HG03108 (cell line): ENCODE results near the gene KCNE4.

Source experiments
- ATAC-seq: cut with Tn5 transposase; IDR thresholded peaks from one replicate; pipeline ENCODE4 v1.9.1; 2021; ENCODE audit warnings: moderate library complexity; ENCODE audit not compliant: unreplicated experiment

Gene KCNE4

GRCh38 chr2:223051693-223052289 lies at the start of gene KCNE4:
TSS of gene KCNE4 (plus strand) at chr2:223052190. CDS start at chr2:223052831, 641 bp downstream.
- no peak for ATAC-seq

- no peak for ATAC-seq
These were observed 48.8 kb upstream of the KCNE4 start for GRCh38 chr2:223003191-223003590.

- no peak for ATAC-seq
These were observed 46.5 kb upstream of the KCNE4 start for GRCh38 chr2:223005496-223005895.

DNA sequence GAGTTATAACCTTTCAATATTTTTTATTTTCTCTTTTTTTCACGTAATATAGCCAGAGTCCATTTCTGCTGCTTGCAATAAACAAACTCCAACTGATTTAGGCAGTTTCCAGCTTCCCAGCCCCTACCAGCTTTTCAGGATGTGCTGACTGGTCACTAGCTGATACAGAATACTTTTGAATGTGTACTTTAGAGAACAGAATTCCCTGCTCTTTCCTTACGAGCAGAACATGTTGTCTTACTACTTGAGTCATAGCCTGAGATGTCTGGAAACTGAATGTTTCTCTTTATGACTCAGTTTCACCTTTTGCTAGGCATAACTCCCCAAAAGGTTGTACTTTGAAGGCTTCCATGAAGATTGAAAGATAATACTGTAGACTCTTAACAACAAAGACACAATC lies 44.5 kb upstream of the KCNE4 start:
- ATAC-seq: no peak

- no peak for ATAC-seq
These were observed 43.8 kb upstream of the KCNE4 start for GRCh38 chr2:223008162-223008561.

GRCh38 chr2:223008956-223009355 lies 43.0 kb upstream of the KCNE4 start:
- no peak for ATAC-seq

DNA sequence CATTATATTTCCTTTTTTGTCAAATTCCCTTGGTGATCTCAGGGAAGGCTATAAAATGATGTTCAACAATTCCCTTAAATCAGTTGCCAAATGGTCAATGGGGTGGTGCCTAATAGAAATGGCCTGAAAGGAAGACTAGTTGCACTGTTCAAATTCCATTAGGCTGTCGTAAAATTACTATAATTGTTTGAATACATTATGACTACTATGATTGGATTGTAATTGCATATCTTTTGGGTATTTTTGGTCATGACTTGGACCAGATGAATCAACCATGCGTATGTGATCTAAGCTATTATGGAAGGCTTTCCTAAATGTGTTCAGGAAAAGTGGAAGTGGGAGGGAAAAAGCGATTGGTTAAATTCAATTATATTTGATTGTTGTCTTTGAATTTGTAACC lies 41.3 kb upstream of the KCNE4 start:
- ATAC-seq: no peak

GRCh38 chr2:223012291-223012690 lies 39.7 kb upstream of the KCNE4 start:
- ATAC-seq: no peak

DNA sequence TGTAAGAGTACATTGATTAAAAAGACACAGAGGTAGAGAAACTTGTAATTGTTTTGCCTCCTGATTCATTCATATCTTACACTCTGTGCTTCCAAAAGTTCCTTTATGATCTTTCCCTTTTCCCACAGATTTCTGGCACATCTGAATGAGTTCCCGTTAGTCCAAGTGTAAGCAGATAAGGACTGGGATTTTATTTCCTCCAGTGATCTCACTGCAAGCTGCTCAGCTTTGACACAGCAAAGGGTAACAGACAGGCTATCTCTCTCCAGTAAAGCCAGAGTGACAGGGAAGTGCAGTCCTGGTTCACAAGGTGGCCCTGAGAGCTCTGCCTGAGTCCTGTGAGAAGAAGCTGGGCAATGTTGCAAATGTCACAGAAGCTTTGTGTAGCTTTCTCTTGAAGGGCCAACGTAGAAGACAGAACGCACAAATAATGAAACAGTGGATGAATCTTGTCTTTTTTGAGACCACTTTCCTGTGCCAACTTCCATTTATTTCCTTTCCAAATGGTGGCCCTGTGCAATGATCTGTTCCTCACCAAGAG lies 32.5 kb upstream of the KCNE4 start:
- no peak for ATAC-seq

- no peak for ATAC-seq
These were observed 31.8 kb upstream of the KCNE4 start for GRCh38 chr2:223019987-223020717.

GRCh38 chr2:223020971-223021675 lies 30.9 kb upstream of the KCNE4 start:
- no peak for ATAC-seq

DNA sequence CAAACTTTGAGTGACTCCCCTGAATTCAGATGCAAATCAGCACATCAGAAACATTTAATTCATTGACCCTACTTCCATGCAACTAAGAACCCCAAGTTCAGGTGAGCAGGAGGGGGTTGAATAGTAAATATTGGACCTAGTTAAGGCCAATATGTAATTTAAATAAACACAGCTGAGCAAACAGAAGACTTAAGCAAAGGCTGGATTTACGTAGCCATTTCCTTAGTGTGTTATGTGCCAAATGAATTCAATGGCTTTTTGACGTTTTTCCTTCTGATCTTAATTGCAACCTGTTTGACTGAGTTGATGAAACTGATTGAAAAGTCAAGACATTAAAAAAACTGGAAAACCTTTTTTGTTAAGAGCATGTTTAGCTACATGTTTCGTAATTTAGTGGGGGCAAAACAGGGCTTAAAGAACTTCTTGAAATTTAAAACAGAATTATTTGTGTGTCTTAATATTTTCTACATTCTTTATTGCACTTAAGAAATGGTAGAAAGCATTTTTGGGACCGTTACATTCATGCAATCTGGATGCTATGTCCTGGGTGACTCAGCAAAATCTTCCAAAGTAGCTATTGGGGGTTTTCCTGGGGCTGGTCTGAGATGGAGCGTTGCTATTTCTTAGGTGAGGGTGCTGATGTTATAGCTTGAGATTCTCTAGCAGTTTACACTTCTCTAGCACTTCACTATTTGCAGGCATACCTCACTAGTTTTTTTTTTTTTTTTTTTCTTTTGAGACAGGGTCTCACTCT lies 25.5 kb upstream of the KCNE4 start:
- no peak for ATAC-seq

GRCh38 chr2:223027442-223027841 lies 24.5 kb upstream of the KCNE4 start:
- no peak for ATAC-seq

GRCh38 chr2:223029287-223029686 lies 22.7 kb upstream of the KCNE4 start:
- no peak for ATAC-seq

- ATAC-seq: no peak
These were observed 19.5 kb upstream of the KCNE4 start for GRCh38 chr2:223032187-223033142.

DNA sequence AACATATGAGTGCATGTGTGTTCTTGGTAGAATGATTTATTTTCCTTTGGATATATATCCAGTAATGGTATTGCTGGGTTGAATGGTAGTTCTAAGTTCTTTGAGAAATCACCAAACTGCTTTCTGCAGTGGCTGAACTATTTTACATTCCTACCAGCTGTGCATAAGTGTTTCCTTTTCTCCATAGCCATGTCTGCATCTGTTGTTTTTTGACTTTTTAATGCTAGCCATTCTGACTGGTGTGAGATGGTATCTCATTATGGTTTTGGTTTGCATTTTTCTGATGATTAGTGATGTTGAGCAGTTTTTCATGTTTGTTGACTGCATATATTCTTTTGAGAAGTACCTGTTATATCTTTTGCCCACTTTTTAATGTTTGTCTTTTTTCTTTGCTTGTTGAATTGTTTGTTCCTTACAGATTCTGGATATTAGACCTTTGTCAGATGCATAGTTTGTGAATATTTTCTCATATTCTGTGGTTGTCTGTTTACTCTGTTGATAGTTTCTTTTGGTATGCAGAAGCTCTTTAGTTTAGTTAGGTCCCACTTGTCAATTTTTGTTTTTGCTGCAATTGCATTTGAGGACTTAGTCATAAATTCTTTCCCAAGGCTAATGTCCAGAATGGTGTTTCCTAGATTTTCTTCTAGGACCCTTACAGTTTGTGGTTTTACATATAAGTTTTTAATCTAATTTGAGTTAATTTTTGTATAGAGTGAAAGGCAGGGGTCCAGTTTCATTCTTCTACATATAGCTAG lies 17.6 kb upstream of the KCNE4 start:
- ATAC-seq: no peak

DNA sequence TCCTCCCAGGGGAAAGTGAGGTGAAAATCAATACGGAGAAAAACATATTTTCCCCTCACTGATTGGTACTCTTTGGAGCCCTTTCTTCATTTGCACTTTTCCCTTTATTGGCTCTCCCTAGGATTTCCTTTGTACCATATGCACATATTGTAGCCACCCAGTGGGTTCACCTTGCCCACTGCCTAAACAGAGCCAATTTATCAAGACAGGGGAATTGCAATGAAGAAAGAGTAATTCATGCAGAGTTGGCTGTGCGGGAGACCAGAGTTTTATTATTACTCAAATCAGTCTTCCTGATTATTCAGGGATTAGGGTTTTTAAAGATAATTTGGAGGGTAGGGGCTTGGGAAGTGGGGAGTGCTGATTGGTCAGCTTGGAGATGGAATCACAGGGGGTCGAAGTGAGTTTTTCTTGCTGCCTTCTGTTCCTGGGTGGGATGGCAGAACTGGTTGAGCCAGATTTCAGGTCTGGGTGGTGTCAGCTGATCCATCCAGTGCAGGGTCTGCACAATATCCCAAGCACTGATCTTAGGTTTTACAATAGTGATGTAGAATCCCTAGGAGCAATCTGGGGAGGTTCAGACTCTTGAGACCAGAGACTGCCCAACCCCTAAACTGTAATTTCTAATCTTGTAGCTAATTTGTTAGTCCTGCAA lies 15.1 kb upstream of the KCNE4 start:
- ATAC-seq: no peak

GRCh38 chr2:223037445-223037800 lies 14.6 kb upstream of the KCNE4 start:
- no peak for ATAC-seq

GRCh38 chr2:223039618-223040017 lies 12.4 kb upstream of the KCNE4 start:
- no peak for ATAC-seq
